ENCODE measurements around the gene PRSS56. TPM values are rescaled to one million over a fixed set of nuclear protein-coding genes. Genes with fewer than 3 reads are reported as not detected.

PRSS56 gene
- total RNA-seq, 1 experiment from 2014 or later = 0.18 TPM

DNA sequence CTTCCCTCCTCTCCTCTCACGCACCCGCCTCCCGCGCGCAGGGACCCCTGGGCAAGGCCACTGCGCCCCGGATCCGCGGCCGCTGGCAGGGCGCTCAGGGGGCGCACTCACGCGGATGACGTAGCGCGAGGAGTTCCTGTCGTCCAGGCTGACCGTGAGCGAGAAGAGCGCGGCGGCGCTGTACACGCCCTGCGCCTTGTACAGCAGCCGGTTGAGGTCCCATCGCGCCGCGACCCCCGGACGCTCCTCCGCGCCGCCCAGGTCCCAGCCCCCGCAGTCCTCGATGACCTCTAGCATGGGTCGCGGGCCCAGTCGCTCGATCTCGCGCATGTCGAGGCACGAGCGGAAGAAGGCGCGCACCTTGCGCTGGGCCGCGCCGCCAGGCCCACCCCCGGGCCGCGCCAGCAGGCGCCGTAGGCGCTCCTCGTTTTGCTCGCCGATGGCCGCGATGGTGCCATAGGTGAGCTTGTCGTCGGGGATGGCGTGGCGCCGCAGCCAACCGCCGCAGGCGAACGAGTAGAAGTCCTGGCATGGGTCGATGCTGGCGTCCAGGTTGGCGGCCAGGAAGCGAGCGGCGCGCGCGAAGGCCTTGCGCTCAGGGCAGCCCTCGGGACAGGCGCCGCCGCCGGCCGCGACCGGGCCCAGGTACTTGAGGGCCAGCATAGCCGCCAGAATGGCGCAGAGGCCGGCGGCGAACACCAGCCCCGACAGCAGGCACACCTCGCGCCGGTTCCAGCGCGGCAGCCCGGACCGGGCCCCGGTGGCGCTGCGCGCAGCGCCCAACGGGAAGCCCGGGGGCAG, 34.2 kb upstream of the PRSS56 start:
- TF ChIP-seq SIN3A (IDR thresholded peaks at IDR 0.05; ENCODE audit: borderline replicate concordance, insufficient read depth, low read depth, low read length) = no peak
- TF ChIP-seq CTCF (IDR thresholded peaks at IDR 0.05) = no peak
- no peak for TF ChIP-seq REST (IDR thresholded peaks at IDR 0.05; ENCODE audit: insufficient read depth in 1 of 2, low read depth in 2 of 2, low read length in 1 of 2)
- no peak for TF ChIP-seq TCF7L2 (IDR thresholded peaks at IDR 0.05; ENCODE audit: low read depth, low read length)
- TF ChIP-seq POLR2AphosphoS5 (IDR thresholded peaks at IDR 0.05; ENCODE audit: low read depth, low read length) = no peak
- H3K27ac ChIP-seq (ENCODE audit: low read length) = no peak overlapping the region
- ATAC-seq = no peak
- no TSS peak for BruUV-seq (replicated peaks)
- in situ Hi-C loops (cut with HindIII; ENCODE audit: low pct_unique_long_range_greater_than_20kb, low sequenced_read_pairs) = no loop called here
- H3K27me3 ChIP-seq (ENCODE audit: control insufficient read depth, insufficient read depth, low read length) = no peaks in the 10 kb centered on the region; the same call in 1 of the 2 replicates
- intact Hi-C loops (cut with micrococcal nuclease; ENCODE audit: unreplicated experiment) = no loop called here
- no peaks in the 10 kb centered on the region for H3K36me3 ChIP-seq (ENCODE audit: control insufficient read depth, insufficient read depth, low read length)
- ChIA-PET CTCF (no interaction called here), POLR2A (no interaction called here)
- no peak for DNase-seq (ENCODE audit: low read depth, low spot score)
- H3K4me3 ChIP-seq (ENCODE audit: low read depth in 2 of 2, low read length in 2 of 2) = no peak overlapping the region
- H3K4me1 ChIP-seq (ENCODE audit: control insufficient read depth, insufficient read depth, low read length) = no peaks in the 10 kb centered on the region
- no peaks in the 10 kb centered on the region for H3K9me3 ChIP-seq (ENCODE audit: control insufficient read depth, insufficient read depth, low read depth, low read length)

- no peak for DNase-seq (ENCODE audit: low read depth, low spot score)
- CTCF ChIA-PET = no interaction called here
- Histone ChIP-seq H3K4me3 (ENCODE audit: low read depth in 2 of 2, low read length in 2 of 2) (peak overlapping the region in 1 of 2 experiments; percentile 31; a peak in 2 of 4 replicates), H3K4me1 (ENCODE audit: control insufficient read depth, insufficient read depth, low read length) (no peaks in the 10 kb centered on the region), H3K9me3 (ENCODE audit: control insufficient read depth, insufficient read depth, low read depth, low read length) (no peaks in the 10 kb centered on the region), H3K36me3 (ENCODE audit: control insufficient read depth, insufficient read depth, low read length) (no peaks in the 10 kb centered on the region), H3K27me3 (ENCODE audit: control insufficient read depth, insufficient read depth, low read length) (no peaks in the 10 kb centered on the region; the same call in 1 of the 2 replicates), H3K27ac (ENCODE audit: low read length) (no peak overlapping the region)
- no peak for TF ChIP-seq REST (IDR thresholded peaks at IDR 0.05; ENCODE audit: insufficient read depth in 1 of 2, low read depth in 2 of 2, low read length in 1 of 2)
- no peak for TF ChIP-seq POLR2AphosphoS5 (IDR thresholded peaks at IDR 0.05; ENCODE audit: low read depth, low read length)
- no peak for TF ChIP-seq SIN3A (IDR thresholded peaks at IDR 0.05; ENCODE audit: borderline replicate concordance, insufficient read depth, low read depth, low read length)
- no peak for TF ChIP-seq TCF7L2 (IDR thresholded peaks at IDR 0.05; ENCODE audit: low read depth, low read length)
- no peak; the same call in 1 of the 2 replicates for ATAC-seq
- intact Hi-C loops (cut with micrococcal nuclease; ENCODE audit: unreplicated experiment) = no loop called here
- in situ Hi-C loops (cut with HindIII; ENCODE audit: low pct_unique_long_range_greater_than_20kb, low sequenced_read_pairs) = no loop called here
- BruUV-seq (replicated peaks) = no TSS peak
- POLR2A ChIA-PET = no interaction called here
Measured at GRCh38 chr2:232486558-232487384, 33.4 kb upstream of the PRSS56 start.
